Measurements from ENCODE around the gene GPN3. TPM values are rescaled to one million over a fixed set of nuclear protein-coding genes. Genes with fewer than 3 reads are reported as not detected.

Gene GPN3
- total RNA-seq, result 10 to 100 TPM in 5 of 6 experiments, 1 to 10 TPM in 1; 8.0 to 20.7 (median 13.9) TPM
- long read RNA-seq, transcript GPN3-201 (8 exons, 1,468 nt), result major isoform, 7 of 9 reads
- long read RNA-seq, partial matches to known transcripts, result 1 of 9 reads
- long read RNA-seq, other reads (novel, unspliced or antisense), result 1 of 9 reads

DNA sequence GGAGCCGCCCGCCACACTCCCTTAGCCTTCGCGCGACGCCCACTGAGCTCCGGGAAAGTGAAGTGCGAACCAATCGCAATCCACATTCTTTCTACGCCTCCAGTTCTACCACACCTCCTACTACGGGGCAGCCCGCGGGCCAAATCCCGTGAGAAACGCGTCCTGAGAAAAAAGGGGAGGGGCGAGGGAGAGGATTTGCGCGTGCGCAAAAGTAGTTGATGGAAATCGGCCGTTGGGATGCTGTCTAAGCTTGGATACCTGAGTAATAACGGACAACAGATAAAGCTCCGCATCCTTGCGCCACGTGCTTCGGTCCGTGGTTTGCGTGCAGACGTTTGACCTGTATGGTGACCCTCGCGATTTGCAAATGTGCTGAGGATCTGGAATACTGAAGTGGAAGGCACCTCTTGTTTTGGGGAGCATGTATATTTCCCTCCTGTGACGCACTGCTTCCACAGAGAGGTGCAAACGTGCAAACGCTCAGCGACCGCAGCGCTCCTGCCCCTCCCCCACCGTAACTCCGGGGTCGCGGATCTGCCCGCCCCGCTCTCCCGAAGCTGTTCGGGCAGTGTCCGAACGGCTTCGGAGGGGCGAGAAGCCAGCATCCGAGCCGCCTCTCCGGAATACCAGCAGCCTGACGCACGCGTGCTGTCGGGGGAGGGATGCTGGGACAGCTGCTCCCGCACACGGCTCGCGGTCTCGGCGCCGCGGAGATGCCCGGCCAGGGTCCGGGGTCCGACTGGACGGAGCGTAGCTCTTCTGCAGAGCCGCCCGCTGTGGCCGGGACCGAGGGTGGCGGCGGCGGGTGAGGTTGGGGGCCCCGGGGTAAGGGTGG, at the start of gene GPN3, which contains the start of gene FAM216A:
Gene GPN3 (minus strand): TSS at position 44 of the 835 bp plus-strand sequence. CDS start 54 bp downstream, outside the sequence.
Gene FAM216A (plus strand): TSS at position 632 of the 835 bp plus-strand sequence. CDS start 31 bp downstream, at position 663.
- no peaks in the 10 kb centered on the region for H3K9me3 ChIP-seq
- peak within 1 kb of the TSS; percentile 80 to 90 (median 89) for H3K27ac ChIP-seq
- peaks cover 0 to 15% (median 3%) of the 10 kb centered on the region in 4 donors for H3K36me3 ChIP-seq
- WGBS (ENCODE audit: insufficient coverage, low coverage, low lambda C conversion rate, missing lambda C conversion rate), result 0% methylated on average over 24 of the region's 78 CpGs
- H3K4me3 ChIP-seq, result peak within 1 kb of the TSS; percentile 79 to 88 (median 79)
- no peaks in the 10 kb centered on the region for H3K27me3 ChIP-seq
- ATAC-seq, result peak; percentile 92 to 94 (median 94)
- intact Hi-C loops (cut with DNase I), result no loop called here
- peak; percentile 95 to 98 (median 97) for DNase-seq
- no peak for TF ChIP-seq POLR2A (IDR thresholded peaks at IDR 0.05)
- TF ChIP-seq CTCF (IDR thresholded peaks at IDR 0.05), result no peak
- peaks cover 0 to 15% (median 5%) of the 10 kb centered on the region in 4 donors for H3K4me1 ChIP-seq

DNA sequence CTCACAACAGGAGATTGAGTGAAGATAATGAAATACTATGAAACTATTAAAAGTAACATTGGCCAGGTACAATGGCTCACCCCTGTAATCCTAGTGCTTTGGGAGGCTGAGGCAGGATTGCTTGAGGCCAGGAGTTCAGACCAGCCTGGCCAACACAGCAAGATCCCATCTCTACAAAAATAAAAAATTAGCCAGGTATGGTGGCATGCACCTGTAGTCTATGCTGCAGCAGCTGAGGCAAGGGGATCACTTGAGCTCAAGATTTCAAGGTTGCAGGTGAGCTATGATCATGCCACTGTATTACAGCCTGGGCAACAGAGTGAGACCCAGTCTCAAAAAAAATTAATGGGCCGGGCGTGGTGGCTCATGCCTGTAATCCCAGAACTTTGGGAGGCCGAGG, 48.9 kb upstream of the GPN3 start:
- H3K27me3 ChIP-seq, result no peaks in the 10 kb centered on the region
- 88% methylated on average over 3 of the region's 3 CpGs for WGBS (ENCODE audit: insufficient coverage, low coverage, low lambda C conversion rate, missing lambda C conversion rate)
- no peaks in the 10 kb centered on the region for H3K9me3 ChIP-seq
- TF ChIP-seq CTCF (IDR thresholded peaks at IDR 0.05) (no peak), POLR2A (IDR thresholded peaks at IDR 0.05) (no peak)
- DNase-seq (no peak), ATAC-seq (no peak)
- no peaks in the 10 kb centered on the region for H3K4me1 ChIP-seq
- H3K4me3 ChIP-seq, result no peak overlapping the region
- no peak overlapping the region for H3K27ac ChIP-seq
- intact Hi-C loops (cut with DNase I), result loop anchor here in 1 of 2 donors (10.0 kb wide), 1 partner anchor 62 kb away; the partner anchor contains the start of gene ARPC3
- H3K36me3 ChIP-seq, result no peaks in the 10 kb centered on the region

- H3K4me3 ChIP-seq, result no peak overlapping the region
- intact Hi-C loops (cut with DNase I), result loop anchor here in 1 of 2 donors (10.0 kb wide), 1 partner anchor 60 kb away; the partner anchor contains the start of gene ARPC3
- TF ChIP-seq CTCF (IDR thresholded peaks at IDR 0.05), result no peak
- TF ChIP-seq POLR2A (IDR thresholded peaks at IDR 0.05), result no peak
- no peak for DNase-seq
- WGBS (ENCODE audit: insufficient coverage, low coverage, low lambda C conversion rate, missing lambda C conversion rate), result 55% methylated on average over 1 of the region's 1 CpG
- no peak for ATAC-seq
- H3K4me1 ChIP-seq, result no peaks in the 10 kb centered on the region
- H3K27me3 ChIP-seq, result no peaks in the 10 kb centered on the region
- no peak overlapping the region for H3K27ac ChIP-seq
- no peaks in the 10 kb centered on the region for H3K36me3 ChIP-seq
- no peaks in the 10 kb centered on the region for H3K9me3 ChIP-seq
Measured at GRCh38 chr12:110514363-110514762, 46.3 kb upstream of the GPN3 start.

DNA sequence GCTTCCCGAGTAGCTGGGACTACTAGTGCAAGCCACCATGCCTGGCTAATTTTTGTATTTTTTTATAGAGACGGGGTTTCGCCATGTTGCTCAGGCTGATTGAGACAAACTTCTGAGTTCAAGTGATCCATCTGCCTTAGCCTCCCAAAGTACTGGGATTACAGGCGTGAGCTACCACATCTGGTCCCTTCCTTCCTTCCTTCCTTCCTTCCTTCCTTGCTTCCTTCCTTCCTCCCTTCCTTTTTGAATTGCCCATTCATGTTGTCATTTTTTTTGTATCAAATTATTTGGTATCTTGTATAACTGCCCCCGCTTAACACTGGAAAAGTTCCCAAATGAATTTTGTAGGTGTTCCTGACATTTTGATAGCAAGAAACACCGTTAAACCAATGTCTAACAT, 45.8 kb upstream of the GPN3 start:
- Histone ChIP-seq H3K27ac (no peak overlapping the region), H3K27me3 (no peaks in the 10 kb centered on the region), H3K4me3 (no peak overlapping the region), H3K9me3 (no peaks in the 10 kb centered on the region), H3K36me3 (no peaks in the 10 kb centered on the region), H3K4me1 (no peaks in the 10 kb centered on the region)
- intact Hi-C loops (cut with DNase I), result loop anchor here in 1 of 2 donors (10.0 kb wide), 1 partner anchor 59 kb away; the partner anchor contains the start of gene ARPC3
- TF ChIP-seq CTCF (IDR thresholded peaks at IDR 0.05) (no peak), POLR2A (IDR thresholded peaks at IDR 0.05) (no peak)
- ATAC-seq, result no peak
- 69% methylated on average over 6 of the region's 6 CpGs for WGBS (ENCODE audit: insufficient coverage, low coverage, low lambda C conversion rate, missing lambda C conversion rate)
- DNase-seq, result no peak
